ENCODE results near the gene PRKG1. TPM values are rescaled to one million over a fixed set of nuclear protein-coding genes. Genes with fewer than 3 reads are reported as not detected.

Gene PRKG1
- total RNA-seq, 4 donors from 2014 or later: 1.2 to 6.5 (median 2.7) TPM

GRCh38 chr10:51048792-51049191 lies 25.5 kb upstream of the PRKG1 start:
- H3K9me3 ChIP-seq: no peaks in the 10 kb centered on the region

GRCh38 chr10:51052163-51052562 lies 22.1 kb upstream of the PRKG1 start:
- Histone ChIP-seq H3K27me3 (no peaks in the 10 kb centered on the region), H3K9me3 (no peaks in the 10 kb centered on the region), H3K4me1 (no peaks in the 10 kb centered on the region), H3K4me3 (no peak overlapping the region), H3K36me3 (no peaks in the 10 kb centered on the region), H3K27ac (no peak overlapping the region)
- no peak for DNase-seq (ENCODE audit: low spot score in 2 of 2)
- TF ChIP-seq POLR2AphosphoS5 (IDR thresholded peaks at IDR 0.05) (no peak), CTCF (IDR thresholded peaks at IDR 0.05) (no peak), POLR2A (IDR thresholded peaks at IDR 0.05) (no peak), EP300 (IDR thresholded peaks at IDR 0.05) (no peak)

More at GRCh38 chr10:51048792-51049191, 25.5 kb upstream of the PRKG1 start:
- no peak overlapping the region for H3K27ac ChIP-seq
- no peak overlapping the region for H3K4me3 ChIP-seq
- H3K36me3 ChIP-seq: no peaks in the 10 kb centered on the region
- 83% methylated on average over 7 of the region's 7 CpGs for WGBS
- no peak for DNase-seq (ENCODE audit: low spot score in 2 of 2)
- TF ChIP-seq EP300 (IDR thresholded peaks at IDR 0.05) (no peak), POLR2A (IDR thresholded peaks at IDR 0.05) (no peak), CTCF (IDR thresholded peaks at IDR 0.05) (no peak)
- H3K4me1 ChIP-seq: no peaks in the 10 kb centered on the region
- no peaks in the 10 kb centered on the region for H3K27me3 ChIP-seq

GRCh38 chr10:51057925-51058324 lies 16.4 kb upstream of the PRKG1 start:
- WGBS: 92% methylated on average over 4 of the region's 4 CpGs
- no peak overlapping the region for H3K27ac ChIP-seq
- no peaks in the 10 kb centered on the region for H3K9me3 ChIP-seq
- no peaks in the 10 kb centered on the region for H3K36me3 ChIP-seq
- no peaks in the 10 kb centered on the region for H3K4me1 ChIP-seq
- TF ChIP-seq EP300 (IDR thresholded peaks at IDR 0.05) (no peak), POLR2A (IDR thresholded peaks at IDR 0.05) (no peak), CTCF (IDR thresholded peaks at IDR 0.05) (no peak), POLR2AphosphoS5 (IDR thresholded peaks at IDR 0.05) (no peak)
- H3K27me3 ChIP-seq: no peaks in the 10 kb centered on the region
- DNase-seq (ENCODE audit: low spot score in 2 of 2): no peak
- H3K4me3 ChIP-seq: no peak overlapping the region

- no peaks in the 10 kb centered on the region for H3K4me1 ChIP-seq
- TF ChIP-seq POLR2A (IDR thresholded peaks at IDR 0.05) (no peak), EP300 (IDR thresholded peaks at IDR 0.05) (no peak), POLR2AphosphoS5 (IDR thresholded peaks at IDR 0.05) (no peak), CTCF (IDR thresholded peaks at IDR 0.05) (no peak)
- H3K27ac ChIP-seq: no peak overlapping the region
- WGBS: 83% methylated on average over 4 of the region's 4 CpGs
- no peak overlapping the region for H3K4me3 ChIP-seq
- H3K9me3 ChIP-seq: no peaks in the 10 kb centered on the region
- no peaks in the 10 kb centered on the region for H3K36me3 ChIP-seq
- no peaks in the 10 kb centered on the region for H3K27me3 ChIP-seq
- DNase-seq (ENCODE audit: low spot score in 2 of 2): no peak
Measured at GRCh38 chr10:51063166-51063565, 11.1 kb upstream of the PRKG1 start.

- no peaks in the 10 kb centered on the region for H3K4me1 ChIP-seq
- DNase-seq (ENCODE audit: low spot score in 2 of 2): no peak
- no peaks in the 10 kb centered on the region for H3K9me3 ChIP-seq
- H3K27ac ChIP-seq: no peak overlapping the region
- TF ChIP-seq POLR2AphosphoS5 (IDR thresholded peaks at IDR 0.05) (no peak), EP300 (IDR thresholded peaks at IDR 0.05) (no peak), CTCF (IDR thresholded peaks at IDR 0.05) (peak in 1 of 2 donors; percentile 36), POLR2A (IDR thresholded peaks at IDR 0.05) (no peak)
- H3K27me3 ChIP-seq: no peaks in the 10 kb centered on the region
- no peak overlapping the region for H3K4me3 ChIP-seq
- H3K36me3 ChIP-seq: no peaks in the 10 kb centered on the region
- WGBS: under 1% methylated on average over 2 of the region's 2 CpGs
Measured at GRCh38 chr10:51063659-51064535, 10.4 kb upstream of the PRKG1 start.
